Measurements from ENCODE around the gene COL7A1.

GRCh38 chr3:48628277-48629017 is 33.3 kb upstream of the COL7A1 start:
- TF ChIP-seq CTCF (conservative IDR thresholded peaks at IDR 0.05) (no peak), EZH2 (IDR thresholded peaks at IDR 0.05; ENCODE audit: low read depth) (no peak)
